ENCODE data around the gene APC2. TPM values are rescaled to one million over a fixed set of nuclear protein-coding genes. Genes with fewer than 3 reads are reported as not detected.
A peak's percentile ranks its signal among the peaks of the same experiment; 100 is the strongest.

Gene APC2
- polyA plus RNA-seq, 1 donor from 2014 or later: 50.5 TPM

GRCh38 chr19:1445932-1446712 lies 3.8 kb upstream of the APC2 start (continued):
- TF ChIP-seq CTCF (IDR thresholded peaks at IDR 0.05; ENCODE audit: poor library complexity, severe bottlenecking) (peak; percentile 24), TAF1 (IDR thresholded peaks at IDR 0.05; ENCODE audit: low read depth) (no peak)

DNA sequence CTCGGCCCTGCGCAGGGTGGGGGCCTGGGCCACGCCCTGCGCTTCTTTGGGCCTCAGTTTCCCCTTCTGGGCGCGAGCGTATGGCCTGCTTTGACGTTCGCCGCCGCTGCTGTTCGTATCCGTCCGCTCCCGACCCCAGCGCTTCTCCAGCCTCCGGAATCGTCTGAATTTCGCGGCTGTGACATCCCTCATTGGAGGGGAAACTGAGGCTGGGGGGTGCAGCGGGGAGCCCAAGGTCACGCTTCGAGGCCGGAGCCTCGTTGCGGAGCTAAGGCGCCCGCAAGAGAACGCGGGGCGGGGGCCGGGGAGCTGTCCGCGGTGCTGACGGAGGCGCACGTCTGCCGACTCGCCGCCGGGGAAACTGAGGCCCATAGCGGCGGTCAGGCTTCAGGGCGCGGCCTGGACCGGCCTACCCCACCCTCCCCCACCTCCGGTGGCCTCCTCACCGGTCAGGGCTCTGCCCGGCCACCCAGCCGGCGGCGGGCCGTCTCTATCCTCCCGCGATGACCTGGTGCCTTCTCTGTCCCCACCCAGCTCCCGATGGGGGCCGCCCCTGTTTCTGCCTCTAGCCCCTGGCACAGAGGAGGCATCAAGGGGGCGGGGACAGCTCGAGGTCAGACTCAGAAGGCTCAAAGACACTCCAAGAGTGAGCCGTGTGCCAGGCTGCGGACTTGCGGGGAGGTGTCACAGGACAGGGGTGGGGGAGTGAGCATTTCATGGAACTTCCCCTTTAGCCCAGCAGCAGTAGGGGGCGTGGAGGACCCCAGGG lies 3.0 kb upstream of the APC2 start:
- Histone ChIP-seq H3K27me3 (ENCODE audit: insufficient read depth, low read depth, low read length) (no peaks in the 10 kb centered on the region), H3K27ac (ENCODE audit: low read length) (peak overlapping the region; percentile 86), H3K9ac (ENCODE audit: low read length) (peak overlapping the region; percentile 80), H3K9me2 (ENCODE audit: insufficient read depth, low read length) (no peaks in the 10 kb centered on the region), H3K36me3 (ENCODE audit: insufficient read depth, low read length) (no peaks in the 10 kb centered on the region), H3K79me2 (replicated peaks; ENCODE audit: insufficient read depth, low read length) (peaks cover 47% of the 10 kb centered on the region), H3K4me2 (ENCODE audit: low read length) (peak overlapping the region; percentile 78), H3K9me3 (ENCODE audit: low read length) (no peaks in the 10 kb centered on the region), H3F3A (ENCODE audit: insufficient read depth, low read length, poor library complexity, severe bottlenecking) (peaks cover 4% of the 10 kb centered on the region), H4K20me1 (ENCODE audit: insufficient read depth) (no peaks in the 10 kb centered on the region), H2AFZ (ENCODE audit: low read depth, low read length) (peak overlapping the region; percentile 8), H3K4me3 (ENCODE audit: low read length) (peak overlapping the region; percentile 77)
- TF ChIP-seq EZH2 (IDR thresholded peaks at IDR 0.05; ENCODE audit: borderline replicate concordance, insufficient read depth, low read length, poor library complexity, severe bottlenecking): no peak
- TF ChIP-seq, protein P1, sequence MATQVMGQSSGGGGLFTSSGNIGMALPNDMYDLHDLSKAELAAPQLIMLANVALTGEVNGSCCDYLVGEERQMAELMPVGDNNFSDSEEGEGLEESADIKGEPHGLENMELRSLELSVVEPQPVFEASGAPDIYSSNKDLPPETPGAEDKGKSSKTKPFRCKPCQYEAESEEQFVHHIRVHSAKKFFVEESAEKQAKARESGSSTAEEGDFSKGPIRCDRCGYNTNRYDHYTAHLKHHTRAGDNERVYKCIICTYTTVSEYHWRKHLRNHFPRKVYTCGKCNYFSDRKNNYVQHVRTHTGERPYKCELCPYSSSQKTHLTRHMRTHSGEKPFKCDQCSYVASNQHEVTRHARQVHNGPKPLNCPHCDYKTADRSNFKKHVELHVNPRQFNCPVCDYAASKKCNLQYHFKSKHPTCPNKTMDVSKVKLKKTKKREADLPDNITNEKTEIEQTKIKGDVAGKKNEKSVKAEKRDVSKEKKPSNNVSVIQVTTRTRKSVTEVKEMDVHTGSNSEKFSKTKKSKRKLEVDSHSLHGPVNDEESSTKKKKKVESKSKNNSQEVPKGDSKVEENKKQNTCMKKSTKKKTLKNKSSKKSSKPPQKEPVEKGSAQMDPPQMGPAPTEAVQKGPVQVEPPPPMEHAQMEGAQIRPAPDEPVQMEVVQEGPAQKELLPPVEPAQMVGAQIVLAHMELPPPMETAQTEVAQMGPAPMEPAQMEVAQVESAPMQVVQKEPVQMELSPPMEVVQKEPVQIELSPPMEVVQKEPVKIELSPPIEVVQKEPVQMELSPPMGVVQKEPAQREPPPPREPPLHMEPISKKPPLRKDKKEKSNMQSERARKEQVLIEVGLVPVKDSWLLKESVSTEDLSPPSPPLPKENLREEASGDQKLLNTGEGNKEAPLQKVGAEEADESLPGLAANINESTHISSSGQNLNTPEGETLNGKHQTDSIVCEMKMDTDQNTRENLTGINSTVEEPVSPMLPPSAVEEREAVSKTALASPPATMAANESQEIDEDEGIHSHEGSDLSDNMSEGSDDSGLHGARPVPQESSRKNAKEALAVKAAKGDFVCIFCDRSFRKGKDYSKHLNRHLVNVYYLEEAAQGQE (IDR thresholded peaks at IDR 0.05; ENCODE audit: borderline replicate concordance): peak; percentile 70

- Histone ChIP-seq H3F3A (ENCODE audit: insufficient read depth, low read length, poor library complexity, severe bottlenecking) (peaks cover 4% of the 10 kb centered on the region), H2AFZ (ENCODE audit: low read depth, low read length) (no peak overlapping the region), H3K27me3 (ENCODE audit: insufficient read depth, low read depth, low read length) (no peaks in the 10 kb centered on the region), H4K20me1 (ENCODE audit: insufficient read depth) (no peaks in the 10 kb centered on the region), H3K4me2 (ENCODE audit: low read length) (peak overlapping the region; percentile 78), H3K79me2 (replicated peaks; ENCODE audit: insufficient read depth, low read length) (peaks cover 53% of the 10 kb centered on the region), H3K36me3 (ENCODE audit: insufficient read depth, low read length) (no peaks in the 10 kb centered on the region), H3K4me3 (ENCODE audit: low read length) (peak overlapping the region; percentile 77), H3K27ac (ENCODE audit: low read length) (peak overlapping the region; percentile 86), H3K9me2 (ENCODE audit: insufficient read depth, low read length) (no peaks in the 10 kb centered on the region), H3K9ac (ENCODE audit: low read length) (peak overlapping the region; percentile 80), H3K9me3 (ENCODE audit: low read length) (no peaks in the 10 kb centered on the region)
- TF ChIP-seq MXI1 (conservative IDR thresholded peaks at IDR 0.05; ENCODE audit: poor library complexity, severe bottlenecking) (no peak), POLR2AphosphoS5 (IDR thresholded peaks at IDR 0.05) (no peak), RAD21 (conservative IDR thresholded peaks at IDR 0.05) (no peak), EP300 (conservative IDR thresholded peaks at IDR 0.05; ENCODE audit: poor library complexity, severe bottlenecking) (no peak), SMC3 (conservative IDR thresholded peaks at IDR 0.05; ENCODE audit: poor library complexity) (no peak), EZH2 (IDR thresholded peaks at IDR 0.05; ENCODE audit: borderline replicate concordance, insufficient read depth, low read length, poor library complexity, severe bottlenecking) (no peak), CTCF (IDR thresholded peaks at IDR 0.05; ENCODE audit: poor library complexity, severe bottlenecking) (no peak), TAF1 (IDR thresholded peaks at IDR 0.05; ENCODE audit: low read depth) (no peak)
- TF ChIP-seq, protein P1 (IDR thresholded peaks at IDR 0.05; ENCODE audit: borderline replicate concordance): no peak
Observed at GRCh38 chr19:1447504-1447903, 2.4 kb upstream of the APC2 start.

Data from neural cell (in vitro differentiated cells).